K562 (cell line): ENCODE results near the gene LRP2. TPM values are rescaled to one million over a fixed set of nuclear protein-coding genes. Genes with fewer than 3 reads are reported as not detected.

Experiments
- BMI1 ChIP-seq: fragments of 150-350 bp; IDR thresholded peaks from 2 replicates; pipeline ENCODE4 v1.6.1; 2014; ENCODE audit warnings: low read length
- DDX20 ChIP-seq: fragments of 450-650 bp; IDR thresholded peaks from 2 replicates; pipeline ENCODE4 v1.6.1; 2016; ENCODE audit warnings: missing genetic modification characterization, low read depth, mild to moderate bottlenecking, missing compliant biosample characterization, moderate library complexity
- EP300 ChIP-seq: IDR thresholded peaks from 2 replicates; pipeline ENCODE4 v1.6.1; 2012; ENCODE audit warnings: low read length, improper control_type of control experiment
- ETS2 ChIP-seq: IDR thresholded peaks from 2 replicates; pipeline ENCODE4 v1.6.1; 2016; ENCODE audit warnings: borderline replicate concordance, missing genetic modification characterization, mild to moderate bottlenecking, moderate library complexity, missing compliant biosample characterization; ENCODE audit not compliant: poor library complexity, severe bottlenecking
- HDAC1 ChIP-seq, 2 experiments: fragments of 450-650 bp; IDR thresholded peaks; 2 replicates each; pipeline ENCODE4 v1.6.1; 2016 to 2017; ENCODE audit warnings: inconsistent platforms in 1 of 2, mild to moderate bottlenecking in 1 of 2, moderate library complexity in 1 of 2
- HDAC3 ChIP-seq: fragments of 450-650 bp; IDR thresholded peaks from 2 replicates; pipeline ENCODE4 v1.6.1; 2018; ENCODE audit warnings: borderline replicate concordance, mild to moderate bottlenecking, moderate library complexity; ENCODE audit not compliant: partially characterized antibody
- HNRNPH1 ChIP-seq: fragments of 200-400 bp; formaldehyde crosslinking; optimal IDR thresholded peaks from 2 replicates; pipeline ENCODE3; 2017; ENCODE audit warnings: low read depth, mild to moderate bottlenecking, low read length, moderate library complexity
- MAZ ChIP-seq, 2 experiments: fragments of 450-650 bp in 1 of 2; sonication (generic) in 1 of 2; formaldehyde crosslinking; IDR thresholded peaks in 1 of 2; conservative IDR thresholded peaks in 1 of 2; 2 replicates each; pipeline versions ENCODE4 v1.4.0 to v1.5.0; 2020; ENCODE audit warnings: mild to moderate bottlenecking in 1 of 2, missing genetic modification reagents in 1 of 2
- MYNN ChIP-seq, 2 experiments: sonication (generic); formaldehyde crosslinking in 1 of 2; IDR thresholded peaks; 2 replicates each; pipeline versions ENCODE4 v1.5.0 to v1.6.1; 2016 to 2020; ENCODE audit warnings: antibody characterized with exemption in 1 of 2, missing genetic modification reagents in 1 of 2
- PRMT5 ChIP-seq: sonication (generic); formaldehyde crosslinking; IDR thresholded peaks from 2 replicates; pipeline ENCODE4 v1.5.0; 2020; ENCODE audit warnings: missing genetic modification reagents
- RFX1 ChIP-seq: fragments of 450-650 bp; IDR thresholded peaks from 2 replicates; pipeline ENCODE4 v1.6.1; 2016; ENCODE audit warnings: mild to moderate bottlenecking, moderate library complexity
- SMAD2 ChIP-seq: fragments of 150-350 bp; IDR thresholded peaks from 2 replicates; pipeline ENCODE4 v1.6.1; 2014; ENCODE audit warnings: low read depth, mild to moderate bottlenecking, low read length
- ZFP1 ChIP-seq: fragments of 450-650 bp; formaldehyde crosslinking; IDR thresholded peaks from 2 replicates; pipeline ENCODE4 v1.4.0; 2020; ENCODE audit warnings: mild to moderate bottlenecking, mixed read lengths
- ZNF507 ChIP-seq: conservative IDR thresholded peaks from 2 replicates; pipeline ENCODE4 v1.6.1; 2017; ENCODE audit warnings: missing genetic modification characterization, missing compliant biosample characterization
- ZNF561 ChIP-seq: fragments of 450-650 bp; formaldehyde crosslinking; conservative IDR thresholded peaks from 2 replicates; pipeline ENCODE4 v1.4.0; 2020; ENCODE audit warnings: mild to moderate bottlenecking, moderate library complexity
- ZNF644 ChIP-seq: fragments of 200-800 bp; sonication (Bioruptor generic); IDR thresholded peaks from 2 replicates; pipeline ENCODE4 v1.6.1; 2016; ENCODE audit warnings: low read depth, missing genetic modification characterization, missing compliant biosample characterization
- polyA plus RNA-seq, 8 experiments: library from polyadenylated mRNA; depleted of rRNA in 4 of 8; stranded (reverse) in 5 of 8; unstranded in 3 of 8; fragments of >200 nt; fragmentation: Nextera tagmentation in 2 of 8; fragmentation: Illumina TruSeq in 1 of 8; extraction: Ambion mirVana in 2 of 8; extraction: Trizol in 1 of 8; gene quantifications; 2 replicates each; pipeline versions ENCODE4 v1.2.1 to v1.2.3, GENCODE V29; 2011 to 2014; ENCODE audit warnings: inconsistent platforms in 1 of 8, missing spikeins in 1 of 8
- total RNA-seq, 7 experiments: library from RNA; depleted of rRNA in 6 of 7; stranded (reverse); fragments of >200 nt in 6 of 7; fragmentation: Illumina TruSeq in 2 of 7; extraction: Trizol in 2 of 7; gene quantifications; 2 replicates each; pipeline versions ENCODE4 v1.2.1 to v1.2.3, GENCODE V29; 2011 to 2021; ENCODE audit warnings: low replicate concordance in 1 of 7
- TF ChIP-seq, protein P1 (sequence below): fragments of 450-650 bp; IDR thresholded peaks from one replicate; pipeline ENCODE4 v1.6.1; 2018; ENCODE audit warnings: mild to moderate bottlenecking, moderate library complexity; ENCODE audit not compliant: partially characterized antibody
- TF ChIP-seq, protein P2 (sequence below): sonication (generic); formaldehyde crosslinking; IDR thresholded peaks from 2 replicates; pipeline ENCODE4 v1.9.0; 2022; ENCODE audit warnings: mild to moderate bottlenecking, missing genetic modification reagents
- TF ChIP-seq, protein P3 (sequence below): fragments of 450-650 bp; IDR thresholded peaks from 2 replicates; pipeline ENCODE4 v1.6.1; 2016; ENCODE audit warnings: missing biosample characterization, missing genetic modification characterization
- TF ChIP-seq, protein P4 (sequence below): fragments of 250-450 bp; sonication (Bioruptor Pico); IDR thresholded peaks from 2 replicates; pipeline ENCODE4 v1.8.0; 2021; ENCODE audit warnings: mild to moderate bottlenecking, moderate library complexity
- TF ChIP-seq, protein P5 (sequence below): sonication (generic); formaldehyde crosslinking; IDR thresholded peaks from 2 replicates; pipeline ENCODE4 v1.8.1; 2023; ENCODE audit warnings: mild to moderate bottlenecking, missing genetic modification reagents

LRP2 gene
- total and polyA plus RNA-seq, 9 of the 15 experiments (the other 6 are each of a cell fraction or from before 2014, with no cell fraction given) = 0.04 to 0.18 (median 0.11) TPM; not detected in 1

DNA sequence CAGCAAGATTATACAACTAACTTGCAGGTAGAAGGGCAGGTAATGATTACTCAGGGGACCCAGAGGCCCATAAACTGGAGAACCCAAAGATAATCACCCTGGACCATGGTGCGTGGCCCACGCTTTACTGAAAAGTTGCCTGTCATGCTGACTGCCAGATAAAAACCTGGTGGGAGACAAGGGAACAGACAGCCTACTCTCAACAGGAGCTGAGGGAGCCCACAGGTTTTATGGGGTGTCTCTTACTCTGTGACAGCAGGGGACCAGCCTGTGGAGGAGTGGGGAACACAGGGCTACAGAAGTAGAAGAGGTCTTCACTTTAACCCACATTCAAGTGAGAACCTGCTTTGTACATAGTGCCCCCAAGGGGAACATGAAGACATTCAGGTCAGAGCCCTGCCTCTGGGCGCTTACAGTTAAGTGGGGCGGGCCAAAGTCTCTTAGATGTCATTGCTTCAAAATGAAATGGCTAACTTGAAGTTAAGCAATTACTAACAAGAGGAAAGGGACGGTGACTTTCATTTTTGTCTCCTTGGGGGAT is 232.6 kb downstream of the LRP2 start (continued):
- TF ChIP-seq, protein P1, sequence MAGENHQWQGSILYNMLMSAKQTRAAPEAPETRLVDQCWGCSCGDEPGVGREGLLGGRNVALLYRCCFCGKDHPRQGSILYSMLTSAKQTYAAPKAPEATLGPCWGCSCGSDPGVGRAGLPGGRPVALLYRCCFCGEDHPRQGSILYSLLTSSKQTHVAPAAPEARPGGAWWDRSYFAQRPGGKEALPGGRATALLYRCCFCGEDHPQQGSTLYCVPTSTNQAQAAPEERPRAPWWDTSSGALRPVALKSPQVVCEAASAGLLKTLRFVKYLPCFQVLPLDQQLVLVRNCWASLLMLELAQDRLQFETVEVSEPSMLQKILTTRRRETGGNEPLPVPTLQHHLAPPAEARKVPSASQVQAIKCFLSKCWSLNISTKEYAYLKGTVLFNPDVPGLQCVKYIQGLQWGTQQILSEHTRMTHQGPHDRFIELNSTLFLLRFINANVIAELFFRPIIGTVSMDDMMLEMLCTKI = no peak
- TF ChIP-seq ZFP1 (CRISPR knock-in tag) (no peak), DDX20 (tag) (no peak), PRMT5 (CRISPR knock-in tag) (no peak), ZNF507 (no peak), ZNF644 (no peak; the same call in 1 of the 2 replicates), HDAC3 (peak; percentile 52), ZNF561 (CRISPR knock-in tag) (no peak), RFX1 (no peak; the same call in 1 of the 2 replicates), BMI1 (no peak), ETS2 (tag) (no peak), HNRNPH1 (no peak), MAZ (CRISPR knock-in tag; conservative IDR thresholded peaks at IDR 0.05 in 1 of 2, IDR thresholded peaks at IDR 0.05 in 1 of 2) (peak; percentile 34 to 61; a peak in 2 of 4 replicates), MYNN (IDR thresholded peaks at IDR 0.05) (no peak), MYNN (CRISPR knock-in tag; IDR thresholded peaks at IDR 0.05) (no peak), SMAD2 (no peak), HDAC1 (IDR thresholded peaks at IDR 0.05) (0 out of 4 replicates have a peak, but pooled peaks of 1 of the 2 experiments have one; percentile 16), EP300 (peak; percentile 84)
- TF ChIP-seq, protein P2, sequence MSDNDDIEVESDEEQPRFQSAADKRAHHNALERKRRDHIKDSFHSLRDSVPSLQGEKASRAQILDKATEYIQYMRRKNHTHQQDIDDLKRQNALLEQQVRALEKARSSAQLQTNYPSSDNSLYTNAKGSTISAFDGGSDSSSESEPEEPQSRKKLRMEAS = 0 out of 2 replicates have a peak, but pooled peaks have one; percentile 31
- TF ChIP-seq, protein P3, sequence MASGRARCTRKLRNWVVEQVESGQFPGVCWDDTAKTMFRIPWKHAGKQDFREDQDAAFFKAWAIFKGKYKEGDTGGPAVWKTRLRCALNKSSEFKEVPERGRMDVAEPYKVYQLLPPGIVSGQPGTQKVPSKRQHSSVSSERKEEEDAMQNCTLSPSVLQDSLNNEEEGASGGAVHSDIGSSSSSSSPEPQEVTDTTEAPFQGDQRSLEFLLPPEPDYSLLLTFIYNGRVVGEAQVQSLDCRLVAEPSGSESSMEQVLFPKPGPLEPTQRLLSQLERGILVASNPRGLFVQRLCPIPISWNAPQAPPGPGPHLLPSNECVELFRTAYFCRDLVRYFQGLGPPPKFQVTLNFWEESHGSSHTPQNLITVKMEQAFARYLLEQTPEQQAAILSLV (tag) = no peak
- TF ChIP-seq, protein P4, sequence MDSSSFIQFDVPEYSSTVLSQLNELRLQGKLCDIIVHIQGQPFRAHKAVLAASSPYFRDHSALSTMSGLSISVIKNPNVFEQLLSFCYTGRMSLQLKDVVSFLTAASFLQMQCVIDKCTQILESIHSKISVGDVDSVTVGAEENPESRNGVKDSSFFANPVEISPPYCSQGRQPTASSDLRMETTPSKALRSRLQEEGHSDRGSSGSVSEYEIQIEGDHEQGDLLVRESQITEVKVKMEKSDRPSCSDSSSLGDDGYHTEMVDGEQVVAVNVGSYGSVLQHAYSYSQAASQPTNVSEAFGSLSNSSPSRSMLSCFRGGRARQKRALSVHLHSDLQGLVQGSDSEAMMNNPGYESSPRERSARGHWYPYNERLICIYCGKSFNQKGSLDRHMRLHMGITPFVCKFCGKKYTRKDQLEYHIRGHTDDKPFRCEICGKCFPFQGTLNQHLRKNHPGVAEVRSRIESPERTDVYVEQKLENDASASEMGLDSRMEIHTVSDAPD = no peak
- TF ChIP-seq, protein P5, sequence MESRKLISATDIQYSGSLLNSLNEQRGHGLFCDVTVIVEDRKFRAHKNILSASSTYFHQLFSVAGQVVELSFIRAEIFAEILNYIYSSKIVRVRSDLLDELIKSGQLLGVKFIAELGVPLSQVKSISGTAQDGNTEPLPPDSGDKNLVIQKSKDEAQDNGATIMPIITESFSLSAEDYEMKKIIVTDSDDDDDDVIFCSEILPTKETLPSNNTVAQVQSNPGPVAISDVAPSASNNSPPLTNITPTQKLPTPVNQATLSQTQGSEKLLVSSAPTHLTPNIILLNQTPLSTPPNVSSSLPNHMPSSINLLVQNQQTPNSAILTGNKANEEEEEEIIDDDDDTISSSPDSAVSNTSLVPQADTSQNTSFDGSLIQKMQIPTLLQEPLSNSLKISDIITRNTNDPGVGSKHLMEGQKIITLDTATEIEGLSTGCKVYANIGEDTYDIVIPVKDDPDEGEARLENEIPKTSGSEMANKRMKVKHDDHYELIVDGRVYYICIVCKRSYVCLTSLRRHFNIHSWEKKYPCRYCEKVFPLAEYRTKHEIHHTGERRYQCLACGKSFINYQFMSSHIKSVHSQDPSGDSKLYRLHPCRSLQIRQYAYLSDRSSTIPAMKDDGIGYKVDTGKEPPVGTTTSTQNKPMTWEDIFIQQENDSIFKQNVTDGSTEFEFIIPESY = no peak
